K562 (cell line): ENCODE measurements around the gene PPP1R37. TPM values are rescaled to one million over a fixed set of nuclear protein-coding genes. Genes with fewer than 3 reads are reported as not detected.
A peak's percentile ranks its signal among the peaks of the same experiment; 100 is the strongest.

Source experiments
- ATAC-seq: fragments of 200-7000 bp; cut with Tn5 transposase; 3 replicates; pipeline ENCODE4 v1.9.1; 2020; ENCODE audit warnings: moderate library complexity
- BruUV-seq: library from RNA; stranded (reverse); fragments of 400-500 nt; replicated peaks from 2 replicates; lab custom pipeline; 2021; lab: Mats Ljungman, UMichigan
- CTCF ChIA-PET: fragments of 300-600 bp; formaldehyde crosslinking; extraction: SDS; loops from one replicate; lab custom pipeline; 2021; ENCODE audit warnings: low intra/inter-chr PET ratio; lab: Yijun Ruan, JAX
- POLR2A ChIA-PET: fragments of 300-600, 350-650 bp; sonication (Branson Sonifier 250); formaldehyde crosslinking; extraction: SDS; loops from one replicate; lab custom pipeline; 2021; ENCODE audit warnings: antibody characterized with exemption, inconsistent platforms; lab: Yijun Ruan, JAX
- DNase-seq, 4 experiments: peaks; one replicate each; pipeline versions ENCODE4 v3.0.0 to v3.0.0-alpha.2; 2011 to 2018; ENCODE audit warnings: low spot score in 3 of 4, mixed read lengths in 3 of 4; ENCODE audit errors: extremely low read depth in 1 of 4
- FAIRE-seq: peaks from 2 replicates; lab custom pipeline; 2011; peaks lifted over from hg19 to GRCh38; lab: Jason Lieb, UNC
- H2AFZ ChIP-seq: 2 replicates; pipeline ENCODE4 v1.6.0; 2011; ENCODE audit warnings: low read depth, low read length, control low read depth, inconsistent platforms
- H3K27ac ChIP-seq: fragments of 200-600 bp; 3 replicates; pipeline ENCODE4 v1.8.0; 2011; ENCODE audit warnings: low read depth, mild to moderate bottlenecking, control low read depth, inconsistent platforms, low read length, moderate library complexity, mixed read lengths; ENCODE audit errors: extremely low read depth
- H3K27me3 ChIP-seq, 2 experiments: fragments of 300-600 bp in 1 of 2; 2 replicates in 1 of 2; 3 replicates in 1 of 2; pipeline versions ENCODE4 v1.6.0 to v1.8.0; 2011; ENCODE audit warnings: inconsistent platforms in 2 of 2, low read length in 2 of 2, mild to moderate bottlenecking in 1 of 2, mixed read lengths in 1 of 2, moderate library complexity in 1 of 2; ENCODE audit not compliant: control insufficient read depth in 2 of 2, insufficient read depth in 2 of 2
- H3K36me3 ChIP-seq: fragments of 300-600 bp; 3 replicates; pipeline ENCODE4 v1.8.0; 2011; ENCODE audit warnings: mild to moderate bottlenecking, low read length, inconsistent platforms; ENCODE audit not compliant: control insufficient read depth, insufficient read depth
- H3K4me1 ChIP-seq, 2 experiments: fragments of 200-600 bp in 1 of 2; replicated peaks in 1 of 2; 2 replicates in 1 of 2; 3 replicates in 1 of 2; pipeline versions ENCODE4 v1.5.1 to v1.8.0; 2011; ENCODE audit warnings: inconsistent platforms in 2 of 2, low read length in 2 of 2, mild to moderate bottlenecking in 1 of 2, mixed read lengths in 1 of 2, moderate library complexity in 1 of 2; ENCODE audit not compliant: control insufficient read depth in 2 of 2, insufficient read depth in 2 of 2
- H3K4me2 ChIP-seq: 2 replicates; pipeline ENCODE4 v1.6.1; 2011; ENCODE audit warnings: low read length, control low read depth, inconsistent platforms, mixed read lengths; ENCODE audit not compliant: insufficient read depth
- H3K4me3 ChIP-seq: fragments of 200-600 bp; sonication (generic), shearing (Covaris generic); 2 replicates; pipeline ENCODE4 v1.5.1; 2016; ENCODE audit warnings: control low read depth, inconsistent platforms
- H3K79me2 ChIP-seq: fragments of 200-600 bp; 3 replicates; pipeline ENCODE4 v1.8.0; 2011; ENCODE audit warnings: low read length, inconsistent platforms; ENCODE audit not compliant: control insufficient read depth, insufficient read depth
- H3K9ac ChIP-seq, 2 experiments: 2 replicates each; pipeline versions ENCODE4 v1.6.0 to v1.6.1; 2011; ENCODE audit warnings: low read depth in 2 of 2, low read length in 2 of 2, control low read depth in 1 of 2, inconsistent platforms in 1 of 2, mild to moderate bottlenecking in 1 of 2, mixed read lengths in 1 of 2; ENCODE audit not compliant: insufficient read depth in 1 of 2
- H3K9me1 ChIP-seq: one replicate; pipeline ENCODE4 v1.6.0; 2011; ENCODE audit warnings: inconsistent platforms, mild to moderate bottlenecking, low read length, moderate library complexity; ENCODE audit not compliant: control insufficient read depth, insufficient read depth
- H3K9me3 ChIP-seq: replicated peaks from 2 replicates; pipeline ENCODE4 v1.5.1; 2011; ENCODE audit warnings: low read depth, low read length, inconsistent platforms; ENCODE audit not compliant: control insufficient read depth, insufficient read depth
- H4K20me1 ChIP-seq: replicated peaks from 2 replicates; pipeline ENCODE4 v1.6.1; 2011; ENCODE audit warnings: low read length, inconsistent platforms, mixed read lengths; ENCODE audit not compliant: control insufficient read depth, insufficient read depth
- HBP1 ChIP-seq: fragments of 450-650 bp; formaldehyde crosslinking; IDR thresholded peaks from 2 replicates; pipeline ENCODE4 v1.4.0; 2022; ENCODE audit warnings: missing genetic modification characterization
- MCM3 ChIP-seq: fragments of 450-650 bp; IDR thresholded peaks from 2 replicates; pipeline ENCODE4 v1.6.1; 2016
- RBFOX2 ChIP-seq: fragments of 200-400 bp; formaldehyde crosslinking; IDR thresholded peaks from 2 replicates; pipeline ENCODE4 v1.6.1; 2017; ENCODE audit warnings: low read depth, mild to moderate bottlenecking, low read length, moderate library complexity
- VEZF1 ChIP-seq: fragments of 200-800 bp; sonication (Bioruptor generic); IDR thresholded peaks from 2 replicates; pipeline ENCODE4 v1.6.1; 2017; ENCODE audit warnings: missing genetic modification characterization, missing compliant biosample characterization
- ZNF133 ChIP-seq: fragments of 250-450 bp; sonication (Bioruptor Pico); IDR thresholded peaks from 2 replicates; pipeline ENCODE4 v1.4.0; 2020; ENCODE audit warnings: mild to moderate bottlenecking
- WGBS: fragments of 100-300 bp; shearing (Covaris generic); methylation state at CpG from one replicate; pipeline ENCODE4 v1.1.6; 2016; ENCODE audit warnings: low coverage, mixed read lengths; ENCODE audit not compliant: insufficient coverage; ENCODE audit errors: missing lambda C conversion rate; 5-methylcytosine and 5-hydroxymethylcytosine counted together
- in situ Hi-C: fragments of 300-500 bp; cut with MboI; formaldehyde crosslinking; loops from 4 replicates; pipeline ENCODE4 v1.15.0; 2018; ENCODE audit warnings: inconsistent platforms, mixed read lengths
- intact Hi-C: fragments of 100-400 bp; cut with micrococcal nuclease; formaldehyde crosslinking; loops from 2 replicates; pipeline ENCODE4 v1.14.2; 2022
- polyA plus RNA-seq, 8 experiments: library from polyadenylated mRNA; depleted of rRNA in 4 of 8; stranded (reverse) in 5 of 8; unstranded in 3 of 8; fragments of >200 nt; fragmentation: Nextera tagmentation in 2 of 8; fragmentation: Illumina TruSeq in 1 of 8; extraction: Ambion mirVana in 2 of 8; extraction: Trizol in 1 of 8; gene quantifications; 2 replicates each; pipeline versions ENCODE4 v1.2.1 to v1.2.3, GENCODE V29; 2011 to 2014; ENCODE audit warnings: inconsistent platforms in 1 of 8, missing spikeins in 1 of 8
- total RNA-seq, 7 experiments: library from RNA; depleted of rRNA in 6 of 7; stranded (reverse); fragments of >200 nt in 6 of 7; fragmentation: Illumina TruSeq in 2 of 7; extraction: Trizol in 2 of 7; gene quantifications; 2 replicates each; pipeline versions ENCODE4 v1.2.1 to v1.2.3, GENCODE V29; 2011 to 2021; ENCODE audit warnings: low replicate concordance in 1 of 7
- TF ChIP-seq, protein P1 (sequence below): sonication (generic); formaldehyde crosslinking; IDR thresholded peaks from 2 replicates; pipeline ENCODE4 v1.8.0; 2022; ENCODE audit warnings: mild to moderate bottlenecking, missing genetic modification reagents

PPP1R37 gene
- total and polyA plus RNA-seq, 9 of the 15 experiments (the other 6 are each of a cell fraction or from before 2014, with no cell fraction given), result 0.04 to 20.3 (median 7.3) TPM

- TF ChIP-seq VEZF1 (CRISPR knock-in tag), result peak; percentile 56; the same call in 1 of the 2 replicates
- no peak for TF ChIP-seq MCM3
- TF ChIP-seq, all 486 proteins: peak for 18
Measured at GRCh38 chr19:45168767-45169351, 75.9 kb downstream of the PPP1R37 start (continued).

GRCh38 chr19:45169602-45170001 lies 76.6 kb downstream of the PPP1R37 start:
- Histone ChIP-seq H2AFZ (no peak overlapping the region), H3K9ac (peak overlapping the region in 1 of 2 experiments; percentile 87; a peak in 2 of 4 replicates), H3K9me3 (no peaks in the 10 kb centered on the region), H3K27me3 (no peaks in the 10 kb centered on the region), H3K79me2 (peaks cover 14% of the 10 kb centered on the region; the same call in 2 of the 3 replicates), H3K9me1 (no peaks in the 10 kb centered on the region), H3K4me1 (peaks cover 41 to 53% of the 10 kb centered on the region in 2 experiments), H3K27ac (no peak overlapping the region), H3K4me3 (no peak overlapping the region), H3K36me3 (no peaks in the 10 kb centered on the region), H4K20me1 (peaks cover 8% of the 10 kb centered on the region), H3K4me2 (no peak overlapping the region)
- ATAC-seq (no peak), DNase-seq (no peak), FAIRE-seq (no peak)
- 79% methylated on average over 6 of the region's 10 CpGs for WGBS
- TF ChIP-seq ZNF133 (no peak), HBP1 (CRISPR knock-in tag) (no peak), RBFOX2 (0 out of 2 replicates have a peak, but pooled peaks have one; percentile 9)
- TF ChIP-seq, protein P1, sequence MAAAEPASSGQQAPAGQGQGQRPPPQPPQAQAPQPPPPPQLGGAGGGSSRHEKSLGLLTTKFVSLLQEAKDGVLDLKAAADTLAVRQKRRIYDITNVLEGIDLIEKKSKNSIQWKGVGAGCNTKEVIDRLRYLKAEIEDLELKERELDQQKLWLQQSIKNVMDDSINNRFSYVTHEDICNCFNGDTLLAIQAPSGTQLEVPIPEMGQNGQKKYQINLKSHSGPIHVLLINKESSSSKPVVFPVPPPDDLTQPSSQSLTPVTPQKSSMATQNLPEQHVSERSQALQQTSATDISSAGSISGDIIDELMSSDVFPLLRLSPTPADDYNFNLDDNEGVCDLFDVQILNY (CRISPR knock-in tag), result no peak
- ChIA-PET CTCF (no interaction called here), POLR2A (interaction anchor here (0.7 to 1.1 kb wide), 2 partner anchors 13 to 14 kb away, joined by 3 to 4 read pairs; no protein-coding TSS in a partner anchor)
- intact Hi-C loops, result no loop called here
- in situ Hi-C loops, result no loop called here
- no TSS peak for BruUV-seq
